HG03520 (cell line): ENCODE results near the gene TTLL11.

Experiments
- ATAC-seq: cut with Tn5 transposase; IDR thresholded peaks from one replicate; pipeline ENCODE4 v1.9.1; 2021; ENCODE audit warnings: mild to moderate bottlenecking, moderate library complexity; ENCODE audit not compliant: unreplicated experiment

Gene TTLL11

DNA sequence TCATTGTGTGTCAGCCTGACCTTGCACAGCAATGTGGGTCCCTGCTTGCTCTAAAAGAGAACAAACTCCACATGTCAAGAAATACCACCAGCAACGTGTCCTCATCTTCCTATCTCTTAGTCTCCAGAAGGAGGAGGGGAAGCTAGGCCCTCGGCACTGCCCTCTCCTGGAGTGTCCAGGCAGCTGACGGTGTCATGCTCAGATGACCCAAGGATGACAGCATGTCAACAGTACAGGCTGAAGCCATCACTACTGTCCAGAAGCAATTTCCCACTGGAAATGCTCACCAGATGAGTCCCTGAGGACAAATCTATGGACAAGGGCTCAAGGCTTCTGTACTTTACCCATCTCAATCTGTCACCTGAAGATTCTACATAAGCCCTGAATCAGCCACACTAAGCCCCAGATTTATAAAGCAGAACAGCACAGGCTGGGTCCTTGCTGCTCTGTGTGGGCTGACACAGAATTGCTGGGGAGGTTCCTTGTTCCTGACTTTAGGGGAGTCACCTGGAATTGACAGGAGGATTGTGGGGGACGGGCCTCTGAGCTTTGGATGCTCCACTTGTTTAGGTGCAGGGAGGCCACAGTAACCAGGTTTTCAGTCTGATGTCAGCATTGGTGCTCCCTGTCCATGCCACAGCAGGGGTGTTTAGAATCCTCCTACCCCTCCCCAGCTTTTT is 231.5 kb downstream of the TTLL11 start:
- ATAC-seq: no peak

DNA sequence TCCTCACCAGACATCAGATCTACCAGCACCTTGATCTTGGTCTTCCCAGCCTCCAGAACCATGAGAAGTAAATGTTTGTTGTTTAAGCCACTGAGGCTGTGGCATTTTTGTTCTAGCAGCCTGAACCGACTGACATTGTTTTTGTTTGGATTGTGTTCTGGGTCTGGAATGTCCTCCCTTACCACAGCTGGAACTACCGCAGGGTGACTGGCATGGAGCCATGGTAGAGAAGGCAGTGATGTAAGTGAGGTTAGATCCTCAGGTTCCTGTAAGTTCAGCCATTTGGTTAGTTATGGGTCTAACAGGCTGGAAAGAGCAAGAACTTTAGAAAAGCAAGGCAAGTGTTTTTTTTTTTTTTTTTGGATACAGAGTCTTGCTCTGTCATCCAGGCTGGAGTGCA is 232.4 kb downstream of the TTLL11 start:
- no peak for ATAC-seq

DNA sequence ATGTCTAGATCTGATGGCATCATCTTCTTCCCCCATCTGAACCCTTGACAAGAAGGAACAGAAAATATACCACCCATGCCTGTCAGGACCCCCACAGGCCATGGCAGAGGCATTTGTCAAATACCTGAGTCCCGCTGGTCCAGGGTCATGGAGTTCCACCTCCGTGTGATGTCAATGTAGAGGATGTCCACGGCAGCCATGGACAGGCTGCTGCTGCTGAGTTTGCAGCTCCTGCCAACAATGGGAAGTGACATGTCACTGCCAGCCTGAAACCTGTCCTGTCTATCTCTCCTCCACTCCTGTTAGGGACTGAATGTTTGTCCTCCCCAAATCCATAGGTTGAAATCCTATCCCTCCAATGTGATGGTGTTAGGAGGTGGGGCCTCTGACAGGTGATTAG is 232.9 kb downstream of the TTLL11 start:
- ATAC-seq: no peak

DNA sequence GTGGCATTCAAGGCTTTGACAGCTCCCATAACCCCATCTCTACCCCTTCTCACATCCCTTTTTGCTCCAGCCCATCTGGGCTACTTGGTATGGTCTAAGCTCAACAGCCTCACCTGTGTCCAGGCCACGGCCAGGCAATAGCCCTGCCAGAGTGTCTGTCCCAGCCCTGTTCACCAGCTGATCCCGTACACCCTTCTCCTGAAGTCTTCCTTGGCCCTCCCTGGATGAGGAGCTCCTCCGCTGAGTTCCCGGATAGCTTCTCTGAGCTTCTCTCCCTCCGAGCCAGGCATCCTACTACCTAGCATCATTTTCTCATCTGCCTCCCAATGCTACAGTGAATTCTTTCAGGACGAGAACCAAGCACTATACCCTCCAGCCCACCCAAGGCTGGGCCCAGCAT is 233.5 kb downstream of the TTLL11 start:
- ATAC-seq: no peak

DNA sequence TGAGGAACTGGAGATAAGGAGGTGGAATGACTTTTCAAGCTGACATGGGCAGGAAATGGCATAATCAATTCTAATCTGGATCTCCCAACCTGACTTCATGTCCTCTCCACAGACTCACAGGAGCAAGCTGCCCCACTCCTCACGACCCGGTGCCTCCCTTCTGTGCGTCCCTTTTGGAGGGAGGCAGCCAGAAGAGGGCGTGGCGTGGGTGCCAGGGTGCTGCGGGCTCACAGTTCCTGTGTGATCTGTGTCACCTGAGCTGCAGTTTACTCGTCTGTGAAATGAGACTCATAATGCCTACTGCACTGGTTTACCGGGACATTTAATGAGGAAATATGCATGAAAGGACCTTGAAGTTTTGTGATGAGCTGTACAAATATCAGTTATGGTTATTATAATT is 234.3 kb downstream of the TTLL11 start:
- no peak for ATAC-seq

DNA sequence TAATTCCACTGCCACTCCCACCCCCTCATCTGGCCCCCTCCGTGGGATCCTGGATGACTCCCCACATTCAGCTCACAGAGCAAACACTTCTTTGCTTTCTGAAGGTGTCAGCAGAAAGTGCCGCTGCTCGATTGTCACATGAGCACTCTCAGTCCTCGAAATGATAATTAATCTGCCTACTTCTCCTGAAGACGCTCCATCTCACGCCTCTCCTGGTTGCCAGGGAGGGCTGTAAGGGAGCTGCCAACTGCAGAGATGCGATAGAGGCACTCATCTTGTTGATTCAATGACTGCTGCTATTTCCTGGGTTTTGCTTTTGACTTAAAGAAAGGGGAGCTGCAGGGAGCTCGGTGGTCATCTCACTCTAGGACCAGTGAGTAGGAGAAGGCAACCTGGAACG is 235.2 kb downstream of the TTLL11 start:
- no peak for ATAC-seq

DNA sequence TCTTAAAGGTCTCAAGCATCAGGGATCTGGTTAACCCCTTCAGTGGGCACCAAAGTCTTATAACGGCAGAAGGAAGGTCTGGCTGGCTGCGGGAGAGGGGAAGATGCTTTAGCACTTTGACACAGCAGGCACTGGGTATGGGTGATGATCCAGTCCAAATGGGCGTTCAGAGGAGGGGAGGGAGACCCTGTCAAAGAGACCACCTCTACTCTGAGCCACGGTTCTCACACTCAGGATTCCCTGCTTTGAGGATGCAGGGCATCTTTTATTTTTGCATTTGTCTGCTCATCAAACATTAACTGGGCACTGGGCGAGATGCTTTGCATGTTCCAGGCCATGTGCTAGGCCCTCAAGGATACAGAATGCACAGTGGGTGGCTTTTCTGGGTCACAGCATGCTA is 237.6 kb downstream of the TTLL11 start:
- no peak for ATAC-seq

DNA sequence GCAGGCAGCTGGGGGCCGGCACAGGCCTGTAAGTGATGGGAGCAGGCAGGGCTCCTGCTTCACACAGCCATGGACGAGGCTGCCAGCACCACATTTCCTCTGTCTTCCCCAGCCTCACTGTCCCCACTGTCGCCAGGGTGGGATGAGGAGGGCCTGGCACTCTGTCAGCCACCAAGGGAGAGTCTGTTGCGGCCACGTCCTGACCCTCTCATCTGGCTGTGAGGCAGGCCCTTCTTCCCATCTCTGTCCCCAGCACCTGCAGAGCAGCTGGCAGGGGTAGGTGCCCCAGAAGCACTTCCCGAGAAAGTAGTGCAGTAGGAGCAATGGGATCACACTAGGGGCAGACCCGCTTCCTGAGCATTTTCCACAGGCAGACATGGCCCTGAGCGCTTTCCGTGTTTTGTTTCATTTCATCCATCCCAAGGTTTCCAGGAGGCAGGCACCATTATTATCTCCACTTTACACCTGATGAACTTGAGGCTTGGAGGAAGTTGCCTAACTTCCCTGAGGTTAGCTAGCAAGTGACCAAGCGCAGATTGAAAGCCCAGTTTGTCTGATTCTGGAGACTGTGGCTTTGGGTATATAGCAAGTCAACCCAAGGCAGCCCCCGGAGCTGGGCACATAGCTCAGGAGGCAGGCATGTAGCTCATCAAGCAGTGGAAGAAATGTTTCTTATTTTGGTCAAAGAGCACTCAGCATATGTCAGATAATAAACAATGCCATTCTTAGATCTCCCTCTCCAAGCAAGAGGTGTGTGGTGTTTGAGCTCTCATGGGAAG is 239.3 kb downstream of the TTLL11 start:
- ATAC-seq: no peak

DNA sequence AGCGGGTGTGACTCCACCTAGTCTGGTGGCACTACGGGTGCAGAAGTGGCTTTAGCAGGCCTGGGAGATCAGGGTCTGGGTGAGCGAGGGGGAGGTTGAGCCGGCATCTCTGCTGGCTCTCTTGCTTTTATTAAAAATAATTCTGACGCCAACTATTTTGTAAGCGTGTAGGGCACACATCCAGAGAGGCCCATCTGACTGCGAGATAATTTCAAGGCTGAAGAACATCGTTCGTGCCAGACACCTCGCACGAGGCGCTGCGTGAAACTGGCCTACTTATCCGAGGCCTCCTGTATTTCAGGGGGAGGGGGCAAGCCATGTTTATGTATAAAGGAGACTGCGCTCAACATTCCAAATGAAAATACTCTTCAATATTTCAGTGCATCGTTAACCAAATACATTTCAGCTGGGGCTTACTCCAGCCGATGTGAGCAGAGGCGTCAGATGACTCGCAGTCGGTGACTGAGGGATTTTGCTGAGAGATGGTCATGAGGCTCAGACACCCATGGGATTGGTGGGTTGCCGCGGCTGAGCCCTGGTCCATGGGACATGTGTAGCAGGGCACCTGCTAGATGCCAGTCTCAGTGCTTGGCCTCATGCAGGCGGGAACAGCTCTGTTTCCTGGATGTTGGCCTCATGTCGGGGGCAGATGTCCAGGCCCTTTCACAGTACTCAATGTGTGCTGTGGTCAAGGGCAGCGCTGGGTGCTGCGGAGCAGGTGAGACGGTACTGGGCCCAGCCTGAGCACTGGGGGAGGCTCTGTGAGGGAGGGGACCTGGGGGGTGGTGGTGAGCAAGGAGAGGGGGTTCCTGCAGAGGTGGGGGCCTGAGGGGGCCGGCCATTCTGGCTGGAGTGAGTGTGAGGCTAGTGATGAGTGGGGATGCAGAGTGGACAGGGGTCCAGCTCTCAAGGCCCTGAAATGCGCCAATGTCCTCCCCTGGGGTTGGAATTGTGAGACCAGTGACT is 240.2 kb downstream of the TTLL11 start:
- no peak for ATAC-seq

DNA sequence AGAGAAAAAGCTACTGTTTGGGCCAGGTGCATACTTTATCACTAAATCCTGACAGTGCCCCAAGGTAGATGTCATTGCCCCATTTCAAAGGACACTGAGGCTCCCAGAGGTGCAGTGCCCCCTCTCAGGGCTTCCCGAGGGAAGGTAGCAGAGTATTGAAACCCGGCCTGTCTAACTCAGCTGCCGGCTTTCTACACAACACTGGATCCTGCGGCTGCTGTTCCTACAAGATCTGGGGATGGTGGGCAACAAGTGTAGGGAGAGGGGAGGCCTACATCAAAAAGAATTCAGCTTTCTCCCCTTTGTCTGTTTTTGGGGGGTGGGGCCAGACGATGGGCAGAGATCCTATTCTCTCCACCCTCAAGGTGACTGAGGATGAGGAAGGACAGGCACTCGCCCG is 240.9 kb downstream of the TTLL11 start:
- ATAC-seq: no peak

DNA sequence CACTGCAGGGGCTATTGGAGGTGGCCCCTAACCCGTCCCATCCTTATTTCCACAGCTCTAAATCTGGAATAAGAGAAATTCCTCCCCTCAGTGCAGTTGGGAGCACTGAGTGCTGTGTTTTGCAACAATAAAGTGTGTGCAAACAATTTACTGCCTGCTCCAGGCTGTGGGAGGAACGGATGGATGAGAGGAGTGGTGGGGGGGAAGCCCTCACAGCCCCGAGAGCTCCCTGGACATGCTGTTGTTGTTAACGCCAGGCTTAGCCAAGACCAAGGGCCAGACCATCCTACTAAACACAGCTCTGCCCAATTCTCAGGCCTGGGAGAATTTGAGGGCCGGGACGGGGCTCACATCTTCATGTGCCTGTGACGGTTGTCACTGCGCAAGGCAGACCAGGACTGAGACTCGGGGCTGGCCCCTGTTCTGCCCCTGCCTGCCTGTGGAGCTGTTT is 241.4 kb downstream of the TTLL11 start:
- no peak for ATAC-seq

DNA sequence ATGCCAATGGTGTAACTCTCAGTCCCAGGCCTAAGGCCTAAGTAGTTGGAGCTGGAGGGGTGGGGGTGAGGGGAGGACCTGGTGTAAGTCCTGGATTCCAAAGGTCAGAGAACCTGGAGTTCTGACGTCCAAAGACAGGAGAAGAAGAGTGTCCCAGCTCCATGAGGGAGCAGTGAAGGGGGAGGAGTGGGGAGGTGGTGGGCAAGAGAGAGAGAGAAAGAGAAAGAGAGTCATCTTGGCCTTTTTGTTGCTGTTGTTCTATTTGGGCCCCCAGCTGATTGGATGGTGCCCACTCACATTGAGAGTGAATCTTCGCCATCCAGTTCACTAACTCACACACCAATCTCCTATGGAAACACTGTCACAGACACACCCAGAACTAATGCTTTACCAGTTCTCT is 242.7 kb downstream of the TTLL11 start:
- ATAC-seq: no peak

DNA sequence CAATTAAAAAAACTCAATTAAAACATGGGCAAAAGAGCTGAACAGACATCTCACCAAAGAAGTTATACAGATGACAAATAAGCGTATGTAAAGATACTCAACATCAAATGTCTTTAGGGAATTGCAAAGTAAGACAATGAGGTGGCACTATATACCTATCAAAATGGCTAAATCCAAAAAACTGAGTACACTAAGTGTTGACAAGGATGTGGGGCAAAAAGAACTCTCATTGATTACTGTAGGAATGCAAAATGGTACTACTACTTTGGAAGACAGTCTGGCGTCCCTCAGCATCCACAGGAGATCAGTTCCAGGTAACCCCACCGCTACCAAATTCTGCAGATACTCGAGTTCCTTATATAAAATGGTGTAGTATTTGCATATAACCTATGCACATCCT is 243.6 kb downstream of the TTLL11 start:
- ATAC-seq: no peak

DNA sequence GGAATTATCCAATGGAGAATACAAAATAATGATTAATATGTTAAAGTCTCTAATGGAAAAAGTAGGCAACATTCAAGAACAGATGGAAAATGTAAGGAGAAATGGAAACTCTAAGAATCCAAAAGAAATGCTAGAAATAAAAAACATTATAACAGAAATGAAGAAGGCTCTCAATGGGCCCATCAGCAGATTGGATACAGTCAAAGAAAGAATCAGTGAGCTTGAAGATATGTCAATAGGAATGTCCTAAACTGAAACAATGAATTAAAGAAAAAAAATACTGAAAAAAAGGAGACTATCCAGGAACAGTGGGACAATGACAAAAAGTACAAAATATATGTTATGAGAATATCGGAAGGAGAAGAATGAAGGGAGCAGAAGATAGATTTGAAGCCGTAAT is 248.5 kb downstream of the TTLL11 start:
- ATAC-seq: no peak

DNA sequence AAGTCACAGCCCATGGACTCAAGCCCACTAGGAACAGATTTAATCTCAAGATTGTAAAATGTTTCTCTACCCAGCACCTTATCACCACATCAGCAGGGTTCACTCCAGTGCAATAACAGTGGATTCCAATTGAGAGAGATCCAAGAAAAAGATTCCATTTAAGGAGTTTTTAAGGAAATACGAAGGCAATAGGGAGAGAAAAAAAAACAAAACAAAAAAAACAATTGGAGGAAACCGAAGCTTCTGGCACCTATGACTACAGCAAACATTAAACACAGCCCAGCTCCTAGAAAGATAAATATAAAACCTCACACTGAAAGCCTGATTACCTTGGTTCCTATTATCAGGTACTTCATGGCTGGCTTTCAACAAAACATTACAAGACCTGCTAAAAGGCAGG is 249.0 kb downstream of the TTLL11 start:
- ATAC-seq: no peak

DNA sequence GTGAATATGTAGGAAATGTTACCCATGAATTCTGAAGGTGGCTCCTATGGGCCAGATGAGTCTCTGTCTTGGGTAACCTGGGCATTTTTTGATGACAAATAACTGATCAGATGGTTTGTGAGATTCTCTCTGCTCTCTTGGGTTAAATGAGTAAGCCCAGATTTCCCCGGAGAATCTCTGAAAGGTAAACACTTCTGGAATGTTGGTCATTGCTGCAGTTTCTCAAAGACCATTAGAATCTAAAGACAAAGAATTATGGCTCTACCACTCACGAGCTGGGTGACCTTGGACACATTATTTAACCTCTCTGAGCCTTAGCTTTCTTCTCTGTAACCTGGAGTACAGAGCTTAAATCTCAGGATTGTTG is 250.5 kb downstream of the TTLL11 start:
- no peak for ATAC-seq

DNA sequence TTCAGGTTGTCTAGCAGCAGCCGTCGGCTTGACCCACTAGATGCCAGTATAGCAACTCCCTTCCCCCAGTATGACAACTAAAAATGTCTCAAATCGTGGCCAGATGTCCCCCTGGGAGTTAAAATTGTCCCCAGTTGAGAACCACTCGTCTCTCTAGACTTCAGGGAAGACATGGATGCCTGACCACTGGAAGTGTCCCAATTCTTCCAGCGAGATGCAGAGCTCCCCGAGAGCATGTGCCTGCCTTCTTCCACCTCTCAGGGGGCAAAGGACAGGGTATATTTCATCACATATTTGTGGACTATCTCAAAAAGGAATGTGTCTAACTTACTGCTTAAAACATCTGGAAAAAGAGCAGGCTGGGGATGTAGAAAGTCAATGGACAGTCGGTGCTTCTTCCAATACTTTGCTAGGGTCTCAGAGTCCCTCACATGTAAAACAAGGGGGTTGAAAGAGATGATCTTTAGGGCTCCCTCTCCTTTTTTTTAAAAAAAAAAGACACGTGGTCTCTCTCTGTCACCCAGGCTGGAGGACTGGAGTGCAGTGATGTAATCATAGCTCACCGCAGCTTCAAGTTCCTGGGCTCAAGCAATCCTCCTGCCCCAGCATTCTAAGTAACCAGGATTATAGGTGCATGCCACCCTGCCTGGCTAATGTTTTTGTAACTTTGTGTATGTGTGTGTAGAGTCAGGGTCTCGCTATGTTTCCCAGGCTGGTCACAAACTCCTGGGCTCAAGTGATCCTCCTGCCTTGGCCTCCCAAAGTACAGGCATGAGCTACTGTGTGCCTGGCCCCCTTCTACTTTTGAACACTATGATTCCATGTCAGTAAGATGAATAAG is 251.1 kb downstream of the TTLL11 start:
- no peak for ATAC-seq

DNA sequence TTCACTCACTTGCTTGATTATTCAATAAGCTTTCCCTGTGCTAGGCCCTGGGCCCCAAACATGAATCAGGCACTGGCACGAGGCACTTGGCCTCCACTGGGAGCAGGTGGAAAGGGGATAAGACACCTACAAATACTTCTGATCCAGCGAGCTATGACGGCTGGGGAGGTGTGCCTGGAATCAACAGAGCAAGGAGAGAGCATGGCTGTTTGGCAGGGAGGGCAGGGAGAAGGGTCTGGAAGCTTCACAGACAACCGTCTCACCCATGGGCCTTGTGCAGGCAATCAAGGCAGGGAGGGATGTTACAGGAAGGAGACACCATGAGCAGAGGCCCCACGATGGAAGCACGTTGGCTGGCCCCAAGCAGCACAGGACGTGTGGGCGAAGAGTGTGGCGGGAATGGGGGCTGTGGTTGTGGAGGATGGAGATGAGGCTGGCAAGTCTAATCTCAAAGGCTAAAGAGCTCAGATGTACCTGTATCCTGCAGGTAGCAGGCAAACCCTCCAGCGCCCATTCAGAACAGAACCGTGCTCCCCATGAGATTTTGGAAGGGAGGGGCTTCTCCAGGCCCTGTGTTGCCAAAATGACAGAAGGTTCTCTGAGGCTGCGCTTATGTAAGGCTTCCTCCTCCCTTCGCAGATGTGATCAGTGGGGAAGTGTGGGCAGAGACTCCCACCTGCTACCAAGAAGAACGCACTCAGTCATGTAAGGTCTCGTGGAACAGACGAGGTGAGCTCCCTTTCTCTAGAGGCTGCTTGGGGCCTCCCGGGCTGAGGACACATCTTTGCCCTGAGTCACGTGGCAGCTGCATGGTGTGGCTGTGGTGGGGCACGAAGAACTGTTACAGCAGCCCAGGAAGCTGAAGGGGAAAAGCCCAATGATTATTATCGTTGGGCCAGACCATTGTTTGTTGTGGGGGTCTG is 252.0 kb downstream of the TTLL11 start:
- no peak for ATAC-seq

DNA sequence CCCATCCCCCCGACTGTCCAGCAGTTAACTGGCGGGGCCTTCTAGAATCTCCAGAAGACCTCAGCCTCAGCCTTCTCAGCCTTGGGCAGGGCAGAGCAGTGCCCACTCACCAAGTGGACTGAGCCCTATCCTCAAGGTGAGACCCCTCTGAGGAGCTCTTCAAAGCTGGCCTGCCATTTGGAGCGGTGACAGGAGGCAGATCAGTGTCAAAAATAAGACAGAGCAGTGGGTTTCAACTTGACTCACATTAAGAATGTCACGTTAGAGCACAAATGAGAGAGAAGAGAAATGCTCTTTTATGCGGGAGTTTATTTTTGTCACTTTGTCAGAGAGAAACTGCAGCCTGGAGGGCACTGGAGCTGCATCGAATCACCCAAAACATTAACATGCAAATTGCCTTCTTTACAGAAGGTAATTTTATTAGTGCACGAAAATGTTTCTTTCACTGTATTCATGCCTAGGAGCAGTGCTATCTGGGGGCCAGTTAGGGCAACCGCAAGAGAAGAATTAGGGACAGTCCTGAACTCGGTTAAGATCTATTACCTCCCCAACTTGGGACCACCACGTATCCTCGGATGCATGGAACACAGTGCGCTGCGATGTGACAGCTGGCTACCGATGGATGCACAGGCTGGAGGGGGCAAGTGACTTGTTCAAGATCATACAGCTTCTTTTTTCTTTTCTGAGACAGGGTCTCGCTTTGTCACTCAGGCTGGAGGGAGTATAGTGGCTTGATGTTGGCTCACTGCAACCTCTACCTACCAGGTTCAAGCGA is 253.2 kb downstream of the TTLL11 start:
- ATAC-seq: peak; percentile 61
